Measurements from ENCODE around the gene PLCH1. TPM values are rescaled to one million over a fixed set of nuclear protein-coding genes. Genes with fewer than 3 reads are reported as not detected.
A peak's percentile ranks its signal among the peaks of the same experiment; 100 is the strongest.

PLCH1 gene
- total RNA-seq, 1 donor from 2014 or later = 0.26 TPM

DNA sequence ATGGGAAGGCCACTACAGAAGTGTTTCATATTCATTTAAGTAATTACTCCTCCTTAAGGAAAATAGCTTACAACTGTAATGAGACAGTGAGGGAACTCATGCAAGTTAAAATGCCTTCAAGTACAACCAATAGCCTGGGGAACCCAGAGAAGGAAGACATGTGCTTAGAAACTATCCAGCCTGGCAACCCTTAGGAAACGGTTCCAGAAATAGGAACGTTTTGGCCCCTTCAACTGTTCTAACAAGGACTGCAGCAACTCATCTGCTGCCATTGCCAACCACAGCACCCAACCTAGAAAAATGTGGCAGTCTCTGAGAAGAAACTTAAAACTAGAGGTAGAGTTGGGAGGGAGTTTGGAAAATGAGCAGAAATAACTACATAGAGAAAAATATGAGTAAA lies 303.8 kb downstream of the PLCH1 start:
- H3K36me3 ChIP-seq (ENCODE audit: control insufficient read depth, insufficient read depth, low read length) = no peaks in the 10 kb centered on the region
- no peak for TF ChIP-seq CTCF (IDR thresholded peaks at IDR 0.05; ENCODE audit: insufficient read depth, low read length, severe bottlenecking)
- H3K4me3 ChIP-seq (ENCODE audit: low read depth, low read length) = no peak overlapping the region
- no peaks in the 10 kb centered on the region for H3K27me3 ChIP-seq (ENCODE audit: control insufficient read depth, insufficient read depth, low read length)
- FAIRE-seq (no peak), DNase-seq (ENCODE audit: low read depth) (no peak)

DNA sequence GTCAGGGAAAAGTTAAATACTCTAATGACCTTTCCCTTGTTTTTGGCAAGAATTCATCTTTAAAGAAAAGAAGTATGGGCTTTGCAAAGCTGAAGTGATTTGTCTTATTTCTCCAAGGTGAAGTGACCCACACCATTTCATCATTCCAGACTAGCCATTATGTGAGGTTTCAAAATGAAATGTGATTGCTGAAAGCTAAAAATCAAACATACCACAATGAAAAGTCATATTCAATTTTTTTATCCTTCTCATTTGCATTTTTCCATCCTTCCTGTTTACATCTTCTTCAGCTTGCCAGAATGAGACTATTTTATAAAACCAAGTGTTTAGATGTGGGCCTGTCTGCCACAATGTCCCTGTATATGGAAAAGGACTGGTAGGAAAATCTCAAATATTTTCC lies 309.1 kb downstream of the PLCH1 start:
- H3K27me3 ChIP-seq (ENCODE audit: control insufficient read depth, insufficient read depth, low read length) = no peaks in the 10 kb centered on the region
- FAIRE-seq (no peak), DNase-seq (ENCODE audit: low read depth) (no peak)
- no peak overlapping the region for H3K4me3 ChIP-seq (ENCODE audit: low read depth, low read length)
- no peaks in the 10 kb centered on the region for H3K36me3 ChIP-seq (ENCODE audit: control insufficient read depth, insufficient read depth, low read length)
- no peak for TF ChIP-seq CTCF (IDR thresholded peaks at IDR 0.05; ENCODE audit: insufficient read depth, low read length, severe bottlenecking)

- no peak for TF ChIP-seq CTCF (IDR thresholded peaks at IDR 0.05; ENCODE audit: insufficient read depth, low read length, severe bottlenecking)
- no peak for FAIRE-seq
These were observed 312.9 kb downstream of the PLCH1 start for GRCh38 chr3:155431856-155432570.

GRCh38 chr3:155428563-155428962 lies 316.3 kb downstream of the PLCH1 start:
- FAIRE-seq (no peak), DNase-seq (ENCODE audit: low read depth) (peak; percentile 26)
- TF ChIP-seq CTCF (IDR thresholded peaks at IDR 0.05; ENCODE audit: insufficient read depth, low read length, severe bottlenecking) = no peak
- H3K4me3 ChIP-seq (ENCODE audit: low read depth, low read length) = no peak overlapping the region
- H3K27me3 ChIP-seq (ENCODE audit: control insufficient read depth, insufficient read depth, low read length) = no peaks in the 10 kb centered on the region
- no peaks in the 10 kb centered on the region for H3K36me3 ChIP-seq (ENCODE audit: control insufficient read depth, insufficient read depth, low read length)

More at GRCh38 chr3:155431856-155432570, 312.9 kb downstream of the PLCH1 start:
- Histone ChIP-seq H3K36me3 (ENCODE audit: control insufficient read depth, insufficient read depth, low read length) (no peaks in the 10 kb centered on the region), H3K4me3 (ENCODE audit: low read depth, low read length) (no peak overlapping the region), H3K27me3 (ENCODE audit: control insufficient read depth, insufficient read depth, low read length) (no peaks in the 10 kb centered on the region)
- DNase-seq (ENCODE audit: low read depth) = no peak

DNA sequence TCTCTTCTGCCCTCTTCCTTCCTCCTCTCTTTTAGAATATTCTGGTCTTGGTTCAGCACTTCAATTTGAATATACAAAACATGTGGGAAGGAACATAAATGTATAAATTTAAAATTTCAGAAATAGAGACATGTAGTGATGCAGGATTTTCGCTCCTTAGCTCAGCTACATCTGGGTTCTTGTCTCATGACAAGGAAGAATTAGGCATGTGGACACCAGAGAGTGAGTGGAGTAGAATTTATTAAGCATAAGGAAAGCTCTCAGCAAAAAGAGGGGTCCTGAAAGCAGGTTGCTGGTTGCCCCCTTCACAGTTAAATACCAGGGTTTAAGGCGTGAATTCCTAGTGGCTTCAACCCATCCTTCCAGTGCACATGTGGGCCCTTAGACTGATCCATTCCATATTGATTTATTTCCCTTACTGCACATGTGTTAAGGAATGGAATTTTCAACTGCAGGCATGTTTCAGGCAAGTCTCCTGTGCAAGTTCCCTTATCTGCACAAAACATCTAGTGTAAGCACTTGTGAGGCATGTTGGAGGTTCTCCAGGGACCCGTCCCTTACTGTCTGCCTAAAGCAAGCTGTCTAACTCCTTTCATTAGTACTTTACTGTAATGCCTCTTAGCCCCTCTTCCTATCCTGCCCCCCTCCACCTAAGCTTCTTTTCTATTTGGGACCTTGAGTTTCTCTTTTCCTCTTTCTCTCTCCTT lies 318.2 kb downstream of the PLCH1 start:
- FAIRE-seq (no peak), DNase-seq (ENCODE audit: low read depth) (peak; percentile 20)
- Histone ChIP-seq H3K4me3 (ENCODE audit: low read depth, low read length) (no peak overlapping the region), H3K27me3 (ENCODE audit: control insufficient read depth, insufficient read depth, low read length) (no peaks in the 10 kb centered on the region), H3K36me3 (ENCODE audit: control insufficient read depth, insufficient read depth, low read length) (no peaks in the 10 kb centered on the region)
- no peak for TF ChIP-seq CTCF (IDR thresholded peaks at IDR 0.05; ENCODE audit: insufficient read depth, low read length, severe bottlenecking)

Data from bronchial epithelial cell (primary cell).